GM12874 (cell line): ENCODE results near the gene EZH1.

Source experiments
- TF ChIP-seq, protein P1 (sequence below): IDR thresholded peaks from 2 replicates; pipeline ENCODE4 v1.5.1; 2011; ENCODE audit warnings: low read depth, mild to moderate bottlenecking, control low read depth, low read length, moderate library complexity; ENCODE audit not compliant: insufficient read depth

The EZH1 gene

DNA sequence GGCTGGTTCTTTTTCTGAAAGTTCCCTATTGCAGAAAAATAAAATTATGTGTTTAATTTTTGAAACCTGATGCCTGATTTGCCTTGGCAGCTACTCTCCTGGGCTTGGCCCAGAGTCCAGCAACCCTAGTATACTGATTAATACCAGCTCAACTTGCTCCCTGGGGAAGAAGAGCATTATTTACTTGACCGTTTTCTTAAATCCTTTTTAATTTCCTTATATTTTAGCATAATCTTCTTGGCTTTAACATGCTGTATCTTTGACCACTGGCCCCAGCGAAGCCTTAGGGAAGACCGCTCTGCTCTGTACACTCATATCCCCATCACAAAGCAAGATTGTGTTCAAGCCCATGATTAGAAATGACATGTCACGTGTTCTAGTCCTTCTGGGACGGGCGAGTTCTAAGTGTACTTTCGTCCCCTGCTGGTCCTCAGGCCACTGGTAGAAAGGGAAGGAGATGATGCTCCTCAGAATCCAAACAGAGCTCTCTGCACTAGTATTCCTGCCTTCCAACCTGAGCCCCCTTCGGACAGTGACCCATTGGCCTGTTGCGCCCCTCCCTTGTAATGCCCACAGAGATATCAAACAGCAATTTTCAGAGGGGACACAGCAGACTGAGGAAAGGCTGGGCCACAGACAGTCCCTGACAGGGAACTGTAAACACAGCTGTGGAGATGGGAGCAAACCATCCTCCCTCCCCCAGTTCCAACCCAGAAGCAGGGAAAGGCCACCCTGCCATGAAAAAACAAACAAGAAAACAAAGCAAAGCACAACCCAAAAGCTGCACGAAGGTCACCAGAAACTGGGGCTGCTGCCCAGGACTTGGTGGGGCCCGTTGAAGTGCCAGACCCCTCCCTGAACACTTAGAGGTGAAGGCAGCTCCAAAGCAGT is 4.3 kb upstream of the EZH1 start:
- TF ChIP-seq, protein P1, sequence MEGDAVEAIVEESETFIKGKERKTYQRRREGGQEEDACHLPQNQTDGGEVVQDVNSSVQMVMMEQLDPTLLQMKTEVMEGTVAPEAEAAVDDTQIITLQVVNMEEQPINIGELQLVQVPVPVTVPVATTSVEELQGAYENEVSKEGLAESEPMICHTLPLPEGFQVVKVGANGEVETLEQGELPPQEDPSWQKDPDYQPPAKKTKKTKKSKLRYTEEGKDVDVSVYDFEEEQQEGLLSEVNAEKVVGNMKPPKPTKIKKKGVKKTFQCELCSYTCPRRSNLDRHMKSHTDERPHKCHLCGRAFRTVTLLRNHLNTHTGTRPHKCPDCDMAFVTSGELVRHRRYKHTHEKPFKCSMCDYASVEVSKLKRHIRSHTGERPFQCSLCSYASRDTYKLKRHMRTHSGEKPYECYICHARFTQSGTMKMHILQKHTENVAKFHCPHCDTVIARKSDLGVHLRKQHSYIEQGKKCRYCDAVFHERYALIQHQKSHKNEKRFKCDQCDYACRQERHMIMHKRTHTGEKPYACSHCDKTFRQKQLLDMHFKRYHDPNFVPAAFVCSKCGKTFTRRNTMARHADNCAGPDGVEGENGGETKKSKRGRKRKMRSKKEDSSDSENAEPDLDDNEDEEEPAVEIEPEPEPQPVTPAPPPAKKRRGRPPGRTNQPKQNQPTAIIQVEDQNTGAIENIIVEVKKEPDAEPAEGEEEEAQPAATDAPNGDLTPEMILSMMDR: no peak

DNA sequence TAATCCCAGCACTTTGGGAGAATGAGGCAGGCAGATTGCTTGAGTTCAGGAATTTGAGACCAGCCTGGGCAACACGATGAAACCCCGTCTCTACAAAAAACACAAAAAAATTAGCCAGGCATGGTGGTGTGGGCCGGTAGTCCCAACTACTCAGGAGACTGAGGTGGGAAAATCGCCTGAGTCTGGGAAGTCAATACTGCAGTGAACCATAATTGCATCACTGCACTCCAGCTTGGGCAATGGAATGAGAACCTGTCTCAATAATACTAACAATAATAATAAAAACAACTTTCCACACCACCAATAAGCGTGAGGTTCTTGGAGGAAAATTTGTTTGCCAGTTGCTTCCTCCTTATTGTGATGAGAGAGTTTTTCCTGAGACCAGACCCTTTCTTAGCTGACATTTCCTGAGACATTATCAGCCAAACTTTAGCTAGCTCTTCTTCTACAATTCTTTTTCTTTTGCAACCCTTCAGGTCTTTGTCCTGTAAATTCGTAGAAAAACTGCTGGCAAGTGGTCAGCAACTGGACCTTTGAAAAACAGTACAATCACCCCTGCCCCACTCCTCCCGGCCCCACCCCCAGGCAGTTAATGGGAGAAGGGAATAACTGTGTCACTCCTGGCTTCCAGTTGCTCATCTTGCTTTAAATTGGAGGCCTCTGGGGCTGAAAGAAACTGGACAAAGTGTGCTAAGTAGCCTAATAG is 3.5 kb upstream of the EZH1 start:
- TF ChIP-seq, protein P1: no peak

DNA sequence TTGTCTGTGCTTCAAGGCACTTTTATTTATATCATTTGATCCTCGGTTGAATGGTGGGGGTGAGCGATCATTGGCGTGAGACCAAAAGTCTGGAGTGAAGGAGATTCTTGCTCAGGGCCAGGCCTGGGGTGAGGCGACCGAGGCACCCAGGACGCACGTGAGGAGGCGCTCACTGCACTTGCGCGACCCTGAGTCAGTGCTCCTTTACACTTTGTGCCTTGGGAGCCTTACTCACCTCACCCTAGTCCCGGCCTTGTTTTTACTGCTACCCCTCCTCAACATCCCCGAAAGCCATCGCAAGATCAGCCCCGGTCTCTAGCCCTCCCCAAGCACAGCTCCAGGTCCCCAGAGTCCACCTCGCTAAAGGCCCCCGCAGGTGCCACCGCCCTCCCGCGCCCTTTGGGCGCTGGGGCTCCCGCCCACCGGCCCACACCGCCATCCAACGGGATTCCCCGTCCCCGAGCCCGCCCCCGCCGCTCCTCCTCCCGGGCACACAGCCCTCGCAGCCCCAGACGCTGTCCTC is 496 bp downstream of the EZH1 start:
- TF ChIP-seq, protein P1: no peak

DNA sequence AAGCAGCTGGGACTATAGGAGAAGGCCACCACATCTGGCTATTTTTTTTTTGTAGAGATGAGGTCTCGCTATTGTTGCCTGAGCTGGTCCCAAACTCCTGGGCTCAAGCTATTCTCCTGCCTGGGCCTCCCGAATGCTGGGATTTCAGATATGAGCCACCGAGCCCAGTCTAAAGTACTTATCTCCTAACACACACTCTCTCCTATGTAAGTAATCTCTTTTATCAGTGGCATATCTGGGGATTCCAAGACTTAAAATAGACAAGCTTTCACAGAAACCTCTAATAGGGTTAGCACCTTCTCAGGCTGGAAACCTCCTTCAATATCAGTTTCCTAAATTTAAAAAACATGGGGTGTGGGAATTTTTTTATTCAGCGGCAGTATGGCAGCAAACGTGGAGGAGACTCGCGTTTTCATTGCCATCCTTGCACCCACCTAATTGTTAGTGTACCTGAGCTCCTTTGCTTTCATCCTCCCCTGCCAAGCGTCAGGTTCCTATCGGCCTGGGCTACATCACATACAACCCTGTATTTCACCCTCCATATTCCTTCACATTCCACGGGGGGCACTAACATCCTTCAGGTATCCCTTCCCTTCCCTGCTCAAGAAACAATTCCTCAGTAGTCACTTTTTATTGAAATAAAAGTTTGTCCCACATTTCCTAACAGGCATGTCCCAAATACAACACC is 1.1 kb downstream of the EZH1 start:
- TF ChIP-seq, protein P1: no peak

DNA sequence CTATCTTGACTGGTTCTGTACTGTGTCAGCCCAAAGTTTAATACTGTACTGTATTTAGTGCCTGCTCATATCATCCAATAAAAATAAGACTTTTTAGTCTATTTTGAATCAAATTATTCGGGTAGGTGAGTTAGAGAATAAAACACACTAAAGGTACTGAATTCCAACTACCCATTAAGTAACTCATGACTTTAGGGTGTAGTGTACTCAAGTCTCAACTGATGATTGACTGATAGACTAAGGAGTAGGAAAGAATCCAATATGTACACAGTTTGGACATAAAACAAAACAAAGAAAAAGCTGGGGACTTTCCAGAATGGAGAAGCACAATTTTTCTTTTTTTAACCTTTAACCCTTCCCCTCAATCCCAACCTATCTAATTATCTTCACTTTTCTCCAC is 4.1 kb downstream of the EZH1 start:
- TF ChIP-seq, protein P1: no peak

DNA sequence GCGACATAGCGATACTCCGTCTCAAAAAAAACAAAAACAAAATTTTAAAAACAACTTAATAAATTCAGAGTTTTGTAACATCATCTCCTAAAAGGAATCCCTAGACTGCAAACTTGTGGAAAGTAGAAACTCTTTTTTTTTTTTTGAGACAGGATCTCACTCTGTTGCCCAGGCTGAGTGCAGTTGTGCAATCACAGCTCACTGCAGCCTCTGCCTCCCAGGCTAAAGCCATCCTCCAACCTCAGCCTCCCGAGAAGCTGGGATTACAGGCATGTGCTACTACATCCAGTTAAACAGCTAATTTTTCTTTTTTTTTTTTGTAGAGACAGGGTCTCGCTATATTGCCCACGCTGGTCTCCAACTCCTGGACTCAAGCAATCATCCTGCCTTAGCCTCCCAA is 19.7 kb downstream of the EZH1 start:
- TF ChIP-seq, protein P1: no peak

DNA sequence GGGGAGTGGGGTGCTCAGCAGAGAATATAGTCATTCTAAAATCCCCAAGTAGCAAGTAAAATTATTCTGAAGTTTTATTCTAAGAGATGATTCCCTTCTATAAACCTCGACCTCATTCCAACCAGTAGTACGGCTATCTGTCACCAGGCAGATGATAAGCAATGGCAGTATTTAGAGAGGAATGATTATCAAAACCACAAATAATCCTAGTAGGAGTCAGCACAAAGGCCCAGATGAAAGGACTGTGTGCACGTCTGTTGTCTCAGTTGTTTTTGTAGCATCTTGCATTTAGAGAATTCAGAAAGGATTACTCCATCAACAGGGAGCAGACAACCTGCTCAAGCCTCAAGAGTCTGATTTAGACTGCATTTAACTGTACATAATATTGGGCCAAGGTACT is 21.2 kb downstream of the EZH1 start:
- TF ChIP-seq, protein P1: no peak
